Glutamatergic neuron (in vitro differentiated cells): ENCODE results near the gene PLEKHH2. TPM values are rescaled to one million over a fixed set of nuclear protein-coding genes. Genes with fewer than 3 reads are reported as not detected.

Experiments
- DNase-seq: peaks from one replicate; pipeline ENCODE4 v3.0.0; 2022
- H3K27ac Mint-ChIP-seq: one replicate; pipeline ENCODE4 v1.8.0; 2020; ENCODE audit warnings: mild to moderate bottlenecking, mixed read lengths, inconsistent platforms; ENCODE audit not compliant: unreplicated experiment
- H3K27me3 Mint-ChIP-seq: one replicate; pipeline ENCODE4 v1.8.0; 2020; ENCODE audit warnings: mild to moderate bottlenecking, moderate library complexity, mixed read lengths, inconsistent platforms; ENCODE audit not compliant: unreplicated experiment
- H3K36me3 Mint-ChIP-seq: one replicate; pipeline ENCODE4 v1.8.0; 2020; ENCODE audit warnings: mild to moderate bottlenecking, mixed read lengths, inconsistent platforms; ENCODE audit not compliant: unreplicated experiment
- H3K4me1 Mint-ChIP-seq: one replicate; pipeline ENCODE4 v1.8.0; 2020; ENCODE audit warnings: mild to moderate bottlenecking, low read depth, mixed read lengths, inconsistent platforms; ENCODE audit not compliant: unreplicated experiment
- H3K4me3 Mint-ChIP-seq: one replicate; pipeline ENCODE4 v1.8.0; 2020; ENCODE audit warnings: mild to moderate bottlenecking, mixed read lengths, inconsistent platforms; ENCODE audit not compliant: unreplicated experiment
- H3K9me3 Mint-ChIP-seq: one replicate; pipeline ENCODE4 v1.8.0; 2020; ENCODE audit warnings: mild to moderate bottlenecking, moderate library complexity, mixed read lengths, inconsistent platforms; ENCODE audit not compliant: unreplicated experiment
- total RNA-seq: library from RNA; stranded (reverse); fragmentation: NEBNext Ultra II Directional; extraction: Animal tissue kit (Norgen Biotek cat#: 25700); gene quantifications from one replicate; pipeline ENCODE4 v1.2.1, GENCODE V29; 2021; ENCODE audit not compliant: unreplicated experiment
- TF ChIP-seq, protein P1 (sequence below): fragments of 200-600 bp; sonication (generic); IDR thresholded peaks from one replicate; pipeline ENCODE4 v1.5.0; 2021; ENCODE audit not compliant: partially characterized antibody, unreplicated experiment

PLEKHH2 gene
- total RNA-seq, 1 donor from 2014 or later, result 0.71 TPM

- TF ChIP-seq, protein P1, sequence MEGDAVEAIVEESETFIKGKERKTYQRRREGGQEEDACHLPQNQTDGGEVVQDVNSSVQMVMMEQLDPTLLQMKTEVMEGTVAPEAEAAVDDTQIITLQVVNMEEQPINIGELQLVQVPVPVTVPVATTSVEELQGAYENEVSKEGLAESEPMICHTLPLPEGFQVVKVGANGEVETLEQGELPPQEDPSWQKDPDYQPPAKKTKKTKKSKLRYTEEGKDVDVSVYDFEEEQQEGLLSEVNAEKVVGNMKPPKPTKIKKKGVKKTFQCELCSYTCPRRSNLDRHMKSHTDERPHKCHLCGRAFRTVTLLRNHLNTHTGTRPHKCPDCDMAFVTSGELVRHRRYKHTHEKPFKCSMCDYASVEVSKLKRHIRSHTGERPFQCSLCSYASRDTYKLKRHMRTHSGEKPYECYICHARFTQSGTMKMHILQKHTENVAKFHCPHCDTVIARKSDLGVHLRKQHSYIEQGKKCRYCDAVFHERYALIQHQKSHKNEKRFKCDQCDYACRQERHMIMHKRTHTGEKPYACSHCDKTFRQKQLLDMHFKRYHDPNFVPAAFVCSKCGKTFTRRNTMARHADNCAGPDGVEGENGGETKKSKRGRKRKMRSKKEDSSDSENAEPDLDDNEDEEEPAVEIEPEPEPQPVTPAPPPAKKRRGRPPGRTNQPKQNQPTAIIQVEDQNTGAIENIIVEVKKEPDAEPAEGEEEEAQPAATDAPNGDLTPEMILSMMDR, result no peak
- no peak overlapping the region for H3K4me3 Mint-ChIP-seq
- no peak overlapping the region for H3K27ac Mint-ChIP-seq
- no peaks in the 10 kb centered on the region for H3K36me3 Mint-ChIP-seq
- H3K9me3 Mint-ChIP-seq, result no peaks in the 10 kb centered on the region
- no peak for DNase-seq
- H3K4me1 Mint-ChIP-seq, result peaks cover 14% of the 10 kb centered on the region
- H3K27me3 Mint-ChIP-seq, result no peaks in the 10 kb centered on the region
These were observed 112.5 kb downstream of the PLEKHH2 start for GRCh38 chr2:43749583-43749982.

DNA sequence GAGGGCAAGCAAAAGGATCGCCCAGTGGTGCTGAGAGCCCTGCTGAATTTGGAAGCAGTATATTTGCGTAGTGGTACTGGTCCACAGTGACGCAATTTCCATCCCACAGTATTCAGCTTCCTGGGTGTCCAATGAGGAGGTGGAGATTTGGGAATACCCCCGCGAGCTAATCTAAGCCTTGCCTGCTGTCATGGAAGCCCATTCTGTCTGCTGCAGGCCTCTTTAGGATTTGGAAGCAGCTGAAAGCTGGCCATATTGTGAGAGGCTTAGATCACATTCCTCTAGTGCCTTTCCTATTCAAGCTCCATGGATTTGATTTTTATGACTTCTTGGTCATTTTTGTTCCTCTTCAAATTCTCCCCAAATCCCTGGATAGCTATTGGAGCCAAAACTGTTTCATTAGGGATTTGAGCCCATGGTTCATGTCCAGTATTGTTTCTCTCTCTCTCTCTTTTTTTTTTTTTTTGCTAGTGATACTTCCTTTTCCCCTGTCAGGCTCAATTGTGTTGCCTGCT, 114.5 kb downstream of the PLEKHH2 start:
- Mint-ChIP-seq H3K36me3 (no peaks in the 10 kb centered on the region), H3K9me3 (no peaks in the 10 kb centered on the region), H3K4me3 (no peak overlapping the region), H3K27me3 (peaks cover 3% of the 10 kb centered on the region), H3K4me1 (peaks cover 19% of the 10 kb centered on the region), H3K27ac (no peak overlapping the region)
- no peak for DNase-seq
- TF ChIP-seq, protein P1, result no peak

DNA sequence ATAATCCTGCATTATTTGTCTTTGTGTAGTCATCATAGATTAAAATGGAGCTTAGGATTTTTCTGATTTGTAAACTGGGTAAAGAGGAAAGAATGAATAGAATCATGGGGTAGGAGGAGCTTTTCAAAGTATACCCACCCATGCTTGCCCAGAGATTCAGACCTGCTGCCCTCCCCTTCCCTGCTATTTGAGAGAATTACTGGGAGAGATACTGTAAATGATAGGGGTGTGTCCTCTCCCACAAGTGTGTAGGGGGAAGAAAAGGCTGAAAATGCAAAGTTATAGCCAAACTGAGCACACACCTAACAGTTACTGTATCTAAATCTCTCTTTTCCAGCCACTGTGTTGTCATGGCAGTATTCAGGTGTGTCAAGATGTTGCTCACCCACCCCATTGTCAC, 115.2 kb downstream of the PLEKHH2 start:
- Mint-ChIP-seq H3K4me3 (no peak overlapping the region), H3K9me3 (no peaks in the 10 kb centered on the region)

GRCh38 chr2:43754180-43754579, 117.1 kb downstream of the PLEKHH2 start:
- peaks cover 3% of the 10 kb centered on the region for H3K27me3 Mint-ChIP-seq
- no peak overlapping the region for H3K27ac Mint-ChIP-seq
- DNase-seq, result peak; percentile 38
- H3K4me1 Mint-ChIP-seq, result peaks cover 27% of the 10 kb centered on the region
- no peaks in the 10 kb centered on the region for H3K36me3 Mint-ChIP-seq
- no peaks in the 10 kb centered on the region for H3K9me3 Mint-ChIP-seq
- no peak overlapping the region for H3K4me3 Mint-ChIP-seq
- TF ChIP-seq, protein P1, result no peak

More for the DNA sequence above, 115.2 kb downstream of the PLEKHH2 start:
- H3K27me3 Mint-ChIP-seq, result peaks cover 3% of the 10 kb centered on the region
- TF ChIP-seq, protein P1, result no peak
- H3K36me3 Mint-ChIP-seq, result no peaks in the 10 kb centered on the region
- H3K4me1 Mint-ChIP-seq, result peaks cover 19% of the 10 kb centered on the region
- no peak overlapping the region for H3K27ac Mint-ChIP-seq
- no peak for DNase-seq

GRCh38 chr2:43758739-43759138, 121.7 kb downstream of the PLEKHH2 start:
- TF ChIP-seq, protein P1, result no peak
- no peak for DNase-seq
- Mint-ChIP-seq H3K9me3 (no peaks in the 10 kb centered on the region), H3K27ac (peak overlapping the region; percentile 5), H3K36me3 (no peaks in the 10 kb centered on the region), H3K4me1 (peaks cover 25% of the 10 kb centered on the region), H3K27me3 (peaks cover 3% of the 10 kb centered on the region), H3K4me3 (no peak overlapping the region)
